HepG2 (cell line): ENCODE data around the gene AHNAK. TPM values are rescaled to one million over a fixed set of nuclear protein-coding genes. Genes with fewer than 3 reads are reported as not detected.
A peak's percentile ranks its signal among the peaks of the same experiment; 100 is the strongest.

Source experiments
- BCL6 ChIP-seq: IDR thresholded peaks from 2 replicates; pipeline ENCODE4 v1.6.1; 2016; ENCODE audit warnings: missing genetic modification reagents, missing compliant biosample characterization
- FOXK1 ChIP-seq: sonication (generic); formaldehyde crosslinking; IDR thresholded peaks from 2 replicates; pipeline ENCODE4 v1.4.0; 2020; ENCODE audit warnings: low read depth, missing genetic modification reagents, borderline replicate concordance
- HDAC1 ChIP-seq: sonication (generic); formaldehyde crosslinking; IDR thresholded peaks from 2 replicates; pipeline ENCODE4 v1.5.1; 2020; ENCODE audit warnings: mild to moderate bottlenecking, missing genetic modification reagents
- HDAC6 ChIP-seq: fragments of 200-600 bp; sonication (generic); IDR thresholded peaks from 2 replicates; pipeline ENCODE4 v1.7.0; 2017; ENCODE audit warnings: mild to moderate bottlenecking, antibody characterized with exemption, low read length, low read depth
- HNRNPL ChIP-seq: fragments of 200-400 bp; formaldehyde crosslinking; IDR thresholded peaks from 2 replicates; pipeline ENCODE4 v1.6.1; 2017; ENCODE audit warnings: mild to moderate bottlenecking, low read depth, low read length
- MAFK ChIP-seq, 2 experiments: IDR thresholded peaks in 1 of 2; conservative IDR thresholded peaks in 1 of 2; 2 replicates each; pipeline ENCODE4 v1.6.1; 2011; ENCODE audit warnings: improper control_type of control experiment in 2 of 2, low read length in 2 of 2
- MEIS2 ChIP-seq: sonication (generic); formaldehyde crosslinking; IDR thresholded peaks from 2 replicates; pipeline ENCODE4 v1.9.0; 2021; ENCODE audit warnings: mild to moderate bottlenecking, missing genetic modification reagents
- TCF7 ChIP-seq: sonication (generic); IDR thresholded peaks from 2 replicates; pipeline ENCODE4 v1.6.1; 2016; ENCODE audit warnings: antibody characterized with exemption, low read depth
- TCF7L2 ChIP-seq: IDR thresholded peaks from 2 replicates; pipeline ENCODE4 v1.6.1; 2011; ENCODE audit warnings: mild to moderate bottlenecking, low read depth, low read length, moderate library complexity
- ZNF251 ChIP-seq: sonication (generic); formaldehyde crosslinking; IDR thresholded peaks from 2 replicates; pipeline ENCODE4 v1.9.0; 2021; ENCODE audit warnings: mild to moderate bottlenecking, missing genetic modification reagents
- ZNF337 ChIP-seq: sonication (generic); formaldehyde crosslinking; IDR thresholded peaks from 2 replicates; pipeline ENCODE4 v1.5.1; 2020; ENCODE audit warnings: missing genetic modification reagents, low read depth, mild to moderate bottlenecking, borderline replicate concordance
- ZNF530 ChIP-seq: sonication (generic); formaldehyde crosslinking; IDR thresholded peaks from 2 replicates; pipeline ENCODE4 v1.5.0; 2020; ENCODE audit warnings: low read depth, mild to moderate bottlenecking, missing genetic modification reagents
- ZNF652 ChIP-seq: IDR thresholded peaks from 2 replicates; pipeline ENCODE4 v1.6.1; 2016; ENCODE audit warnings: low read depth, borderline replicate concordance
- ZUFSP ChIP-seq: sonication (generic); formaldehyde crosslinking; IDR thresholded peaks from 2 replicates; pipeline ENCODE4 v1.9.0; 2021; ENCODE audit warnings: missing genetic modification reagents, mild to moderate bottlenecking, borderline replicate concordance
- polyA plus RNA-seq, 8 experiments: library from polyadenylated mRNA; depleted of rRNA in 3 of 8; stranded (reverse) in 7 of 8; unstranded in 1 of 8; fragments of >200 nt; fragmentation: Illumina TruSeq in 4 of 8; extraction: Trizol in 4 of 8; gene quantifications; 2 replicates each; pipeline versions ENCODE4 v1.2.1 to v1.2.3, GENCODE V29; 2011 to 2016; ENCODE audit warnings: low read depth in 4 of 8, missing spikeins in 1 of 8, mixed read lengths in 1 of 8; ENCODE audit not compliant: insufficient read depth in 1 of 8
- total RNA-seq, 5 experiments: library from RNA; depleted of rRNA; stranded (reverse); fragments of >200 nt; fragmentation: Illumina TruSeq; extraction: Trizol; gene quantifications; 2 replicates each; pipeline ENCODE4 v1.2.3, GENCODE V29; 2016; ENCODE audit warnings: low read depth in 1 of 5
- TF ChIP-seq, protein P1 (sequence below): IDR thresholded peaks from 2 replicates; pipeline ENCODE4 v1.6.1; 2016; ENCODE audit warnings: missing compliant biosample characterization, missing genetic modification reagents, borderline replicate concordance
- TF ChIP-seq, protein P2 (sequence below): IDR thresholded peaks from 2 replicates; pipeline ENCODE4 v1.6.1; 2016
- TF ChIP-seq, protein P3 (sequence below): sonication (generic); formaldehyde crosslinking; IDR thresholded peaks from 2 replicates; pipeline ENCODE4 v1.4.0; 2020; ENCODE audit warnings: missing genetic modification reagents, borderline replicate concordance
- TF ChIP-seq, protein P4 (sequence below): sonication (generic); formaldehyde crosslinking; IDR thresholded peaks from 2 replicates; pipeline ENCODE4 v1.8.1; 2023; ENCODE audit warnings: mild to moderate bottlenecking, moderate library complexity, missing genetic modification reagents

The AHNAK gene
- total and polyA plus RNA-seq, 2 of the 13 experiments (the other 11 are each of a cell fraction or from before 2014, with no cell fraction given) = 23.4 to 25.0 TPM

DNA sequence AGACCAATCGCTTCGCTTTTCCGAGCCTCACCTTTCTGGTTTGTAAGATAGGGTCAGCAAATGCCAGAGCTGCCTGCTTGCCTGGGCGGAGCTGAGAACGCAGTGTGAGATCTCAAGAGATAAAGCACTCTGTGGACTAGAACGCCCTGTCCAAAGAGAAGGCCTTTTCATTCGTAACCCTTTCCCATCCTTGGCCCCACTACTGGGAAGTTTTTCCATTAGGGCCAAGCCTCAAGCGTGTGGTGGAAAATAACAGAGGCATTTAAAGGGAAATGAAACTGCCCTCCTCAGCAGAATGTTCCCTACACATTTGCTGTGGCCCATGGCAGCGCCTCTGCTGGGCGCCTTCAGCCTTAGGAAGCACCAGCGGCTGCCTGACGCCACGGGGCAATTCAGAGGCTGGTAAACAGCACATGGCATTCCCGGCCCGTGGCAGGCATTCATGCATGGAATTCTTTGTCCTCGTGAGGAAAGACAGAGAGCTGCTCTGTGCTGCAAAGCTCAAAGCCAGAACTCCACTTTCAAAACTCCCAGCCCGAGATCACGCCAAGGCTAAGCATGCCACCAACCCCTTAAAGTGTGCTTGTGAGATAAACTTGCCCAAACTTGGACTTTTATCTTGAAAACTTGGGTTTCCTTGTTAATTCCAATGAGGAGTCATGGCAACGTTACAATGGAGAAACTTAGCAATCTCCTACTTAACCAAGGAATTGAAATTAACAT lies 38.1 kb downstream of the AHNAK start (continued):
- TF ChIP-seq, protein P1, sequence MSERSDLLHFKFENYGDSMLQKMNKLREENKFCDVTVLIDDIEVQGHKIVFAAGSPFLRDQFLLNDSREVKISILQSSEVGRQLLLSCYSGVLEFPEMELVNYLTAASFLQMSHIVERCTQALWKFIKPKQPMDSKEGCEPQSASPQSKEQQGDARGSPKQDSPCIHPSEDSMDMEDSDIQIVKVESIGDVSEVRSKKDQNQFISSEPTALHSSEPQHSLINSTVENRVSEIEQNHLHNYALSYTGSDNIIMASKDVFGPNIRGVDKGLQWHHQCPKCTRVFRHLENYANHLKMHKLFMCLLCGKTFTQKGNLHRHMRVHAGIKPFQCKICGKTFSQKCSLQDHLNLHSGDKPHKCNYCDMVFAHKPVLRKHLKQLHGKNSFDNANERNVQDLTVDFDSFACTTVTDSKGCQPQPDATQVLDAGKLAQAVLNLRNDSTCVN (CRISPR knock-in tag) = no peak
- TF ChIP-seq ZNF530 (CRISPR knock-in tag) (no peak), HDAC6 (no peak), ZNF652 (CRISPR knock-in tag) (peak; percentile 86), ZNF337 (no peak; the same call in 1 of the 2 replicates), HNRNPL (peak; percentile 88), FOXK1 (no peak), ZNF251 (no peak), BCL6 (CRISPR knock-in tag) (peak; percentile 62), MAFK (conservative IDR thresholded peaks at IDR 0.05 in 1 of 2, IDR thresholded peaks at IDR 0.05 in 1 of 2; ENCODE audit: low read length in 2 of 2) (peak; percentile 92 to 96), TCF7 (no peak), HDAC1 (CRISPR knock-in tag) (peak; percentile 69), MEIS2 (CRISPR knock-in tag) (no peak), ZUFSP (CRISPR knock-in tag) (no peak), TCF7L2 (no peak)
- TF ChIP-seq, protein P2, sequence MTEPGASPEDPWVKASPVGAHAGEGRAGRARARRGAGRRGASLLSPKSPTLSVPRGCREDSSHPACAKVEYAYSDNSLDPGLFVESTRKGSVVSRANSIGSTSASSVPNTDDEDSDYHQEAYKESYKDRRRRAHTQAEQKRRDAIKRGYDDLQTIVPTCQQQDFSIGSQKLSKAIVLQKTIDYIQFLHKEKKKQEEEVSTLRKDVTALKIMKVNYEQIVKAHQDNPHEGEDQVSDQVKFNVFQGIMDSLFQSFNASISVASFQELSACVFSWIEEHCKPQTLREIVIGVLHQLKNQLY = no peak
- TF ChIP-seq, protein P3, sequence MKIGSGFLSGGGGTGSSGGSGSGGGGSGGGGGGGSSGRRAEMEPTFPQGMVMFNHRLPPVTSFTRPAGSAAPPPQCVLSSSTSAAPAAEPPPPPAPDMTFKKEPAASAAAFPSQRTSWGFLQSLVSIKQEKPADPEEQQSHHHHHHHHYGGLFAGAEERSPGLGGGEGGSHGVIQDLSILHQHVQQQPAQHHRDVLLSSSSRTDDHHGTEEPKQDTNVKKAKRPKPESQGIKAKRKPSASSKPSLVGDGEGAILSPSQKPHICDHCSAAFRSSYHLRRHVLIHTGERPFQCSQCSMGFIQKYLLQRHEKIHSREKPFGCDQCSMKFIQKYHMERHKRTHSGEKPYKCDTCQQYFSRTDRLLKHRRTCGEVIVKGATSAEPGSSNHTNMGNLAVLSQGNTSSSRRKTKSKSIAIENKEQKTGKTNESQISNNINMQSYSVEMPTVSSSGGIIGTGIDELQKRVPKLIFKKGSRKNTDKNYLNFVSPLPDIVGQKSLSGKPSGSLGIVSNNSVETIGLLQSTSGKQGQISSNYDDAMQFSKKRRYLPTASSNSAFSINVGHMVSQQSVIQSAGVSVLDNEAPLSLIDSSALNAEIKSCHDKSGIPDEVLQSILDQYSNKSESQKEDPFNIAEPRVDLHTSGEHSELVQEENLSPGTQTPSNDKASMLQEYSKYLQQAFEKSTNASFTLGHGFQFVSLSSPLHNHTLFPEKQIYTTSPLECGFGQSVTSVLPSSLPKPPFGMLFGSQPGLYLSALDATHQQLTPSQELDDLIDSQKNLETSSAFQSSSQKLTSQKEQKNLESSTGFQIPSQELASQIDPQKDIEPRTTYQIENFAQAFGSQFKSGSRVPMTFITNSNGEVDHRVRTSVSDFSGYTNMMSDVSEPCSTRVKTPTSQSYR = no peak
- TF ChIP-seq, protein P4, sequence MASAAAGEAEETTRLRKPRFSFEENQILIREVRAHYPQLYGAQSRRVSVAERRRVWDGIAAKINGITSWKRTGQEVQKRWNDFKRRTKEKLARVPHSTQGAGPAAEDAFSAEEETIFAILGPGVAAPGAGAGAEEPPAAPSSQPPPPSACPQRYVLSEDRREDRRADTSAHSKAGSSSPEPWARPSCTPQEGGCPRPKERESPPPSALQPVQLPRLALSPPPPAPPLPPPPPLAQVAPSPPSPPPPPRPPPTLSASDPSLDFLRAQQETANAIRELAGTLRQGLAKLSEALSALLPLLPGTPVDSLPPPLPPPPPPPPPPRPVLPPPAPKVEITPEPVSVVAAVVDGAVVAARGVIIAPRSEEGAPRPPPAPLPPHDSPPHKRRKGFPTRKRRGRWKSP (CRISPR knock-in tag) = 0 out of 2 replicates have a peak, but pooled peaks have one; percentile 31
